ENCODE results near the gene RPS2. TPM values are rescaled to one million over a fixed set of nuclear protein-coding genes. Genes with fewer than 3 reads are reported as not detected.

The RPS2 gene
- total and polyA plus RNA-seq, 2 experiments from 2014 or later: 1,060 to 1,536 TPM

DNA sequence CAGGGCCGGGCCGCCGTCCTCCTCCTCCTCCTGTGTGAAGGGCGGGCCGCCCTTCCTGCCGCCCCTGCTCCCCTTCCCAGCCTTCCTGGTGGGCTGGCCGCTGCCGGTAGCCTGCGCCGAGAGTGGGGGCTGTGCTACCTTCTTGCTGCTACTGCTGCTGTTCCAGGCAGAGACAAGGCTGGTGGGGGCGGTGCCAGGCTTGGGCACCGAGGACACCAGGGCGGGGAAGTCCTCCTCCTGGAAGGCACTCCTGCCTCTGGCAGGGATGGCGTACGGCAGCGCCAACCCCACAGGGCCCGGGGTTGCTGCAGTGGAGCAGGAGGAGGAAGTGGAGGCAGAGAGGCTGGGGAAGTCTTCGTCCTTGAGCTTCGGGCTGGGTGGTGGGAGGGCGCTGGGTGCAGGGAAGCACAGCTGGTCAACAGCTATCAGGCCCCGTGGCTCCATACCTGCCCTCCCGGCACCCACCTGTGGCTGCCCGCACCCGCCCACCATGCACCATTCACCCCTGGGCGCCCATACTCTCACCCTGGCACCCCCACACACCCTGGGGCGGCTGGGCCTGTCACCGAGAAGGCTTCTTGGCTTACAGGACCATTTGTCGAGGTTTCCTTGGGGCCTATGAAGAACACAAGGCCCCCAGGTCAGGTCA lies 35.4 kb upstream of the RPS2 start:
- H3K4me1 ChIP-seq (ENCODE audit: insufficient read depth): peaks cover 27% of the 10 kb centered on the region
- in situ Hi-C loops (cut with MboI): no loop called here
- TF ChIP-seq EZH2 (IDR thresholded peaks at IDR 0.05; ENCODE audit: insufficient read depth, poor library complexity, severe bottlenecking) (no peak), EZH2phosphoT487 (IDR thresholded peaks at IDR 0.05; ENCODE audit: insufficient read depth, low read depth) (no peak)
- H3K36me3 ChIP-seq (ENCODE audit: low read depth): peaks cover 20% of the 10 kb centered on the region
- H3K27ac ChIP-seq: no peak overlapping the region
- H3K4me2 ChIP-seq (ENCODE audit: unreplicated experiment): no peak overlapping the region
- no peaks in the 10 kb centered on the region for H3K9me3 ChIP-seq (ENCODE audit: low read depth)
- no peak overlapping the region for H3K4me3 ChIP-seq
- H3F3A ChIP-seq (ENCODE audit: insufficient read depth): peaks cover 36% of the 10 kb centered on the region
- DNase-seq: no peak
- H4K20me1 ChIP-seq (ENCODE audit: insufficient read depth): peaks cover 5% of the 10 kb centered on the region; the same call in 1 of the 2 replicates
- 92% methylated on average over 22 to 28 of the region's 28 CpGs for WGBS, 2 experiments (ENCODE audit: low coverage in 1 of 2, low lambda C conversion rate in 2 of 2, missing lambda C conversion rate in 2 of 2)
- no peak overlapping the region for H2AFZ ChIP-seq
- H3K9ac ChIP-seq: no peak overlapping the region
- no peaks in the 10 kb centered on the region for H3K27me3 ChIP-seq (replicated peaks; ENCODE audit: insufficient read depth)
- H3K79me2 ChIP-seq (ENCODE audit: insufficient read depth): peaks cover 50% of the 10 kb centered on the region
- H3K9me2 ChIP-seq (ENCODE audit: insufficient read depth): no peaks in the 10 kb centered on the region

GRCh38 chr16:1998852-1999801 lies 34.5 kb upstream of the RPS2 start:
- H3K27me3 ChIP-seq (replicated peaks; ENCODE audit: insufficient read depth): no peaks in the 10 kb centered on the region
- H3K79me2 ChIP-seq (ENCODE audit: insufficient read depth): peaks cover 41% of the 10 kb centered on the region
- no peaks in the 10 kb centered on the region for H3K9me2 ChIP-seq (ENCODE audit: insufficient read depth)
- no peaks in the 10 kb centered on the region for H3K9me3 ChIP-seq (ENCODE audit: low read depth)
- no peak overlapping the region for H3K9ac ChIP-seq
- in situ Hi-C loops (cut with MboI): no loop called here
- peaks cover 27% of the 10 kb centered on the region for H3K4me1 ChIP-seq (ENCODE audit: insufficient read depth)
- H2AFZ ChIP-seq: no peak overlapping the region
- DNase-seq: no peak
- H3K4me3 ChIP-seq: no peak overlapping the region
- WGBS, 2 experiments (ENCODE audit: low coverage in 1 of 2, low lambda C conversion rate in 2 of 2, missing lambda C conversion rate in 2 of 2): 97 to 100% methylated on average over 11 to 39 of the region's 39 CpGs
- H3K4me2 ChIP-seq (ENCODE audit: unreplicated experiment): no peak overlapping the region
- TF ChIP-seq EZH2phosphoT487 (IDR thresholded peaks at IDR 0.05; ENCODE audit: insufficient read depth, low read depth) (no peak), EZH2 (IDR thresholded peaks at IDR 0.05; ENCODE audit: insufficient read depth, poor library complexity, severe bottlenecking) (no peak)
- peaks cover 37% of the 10 kb centered on the region for H3F3A ChIP-seq (ENCODE audit: insufficient read depth)
- H3K27ac ChIP-seq: no peak overlapping the region
- no peaks in the 10 kb centered on the region; the same call in 1 of the 2 replicates for H4K20me1 ChIP-seq (ENCODE audit: insufficient read depth)
- H3K36me3 ChIP-seq (ENCODE audit: low read depth): peaks cover 20% of the 10 kb centered on the region

DNA sequence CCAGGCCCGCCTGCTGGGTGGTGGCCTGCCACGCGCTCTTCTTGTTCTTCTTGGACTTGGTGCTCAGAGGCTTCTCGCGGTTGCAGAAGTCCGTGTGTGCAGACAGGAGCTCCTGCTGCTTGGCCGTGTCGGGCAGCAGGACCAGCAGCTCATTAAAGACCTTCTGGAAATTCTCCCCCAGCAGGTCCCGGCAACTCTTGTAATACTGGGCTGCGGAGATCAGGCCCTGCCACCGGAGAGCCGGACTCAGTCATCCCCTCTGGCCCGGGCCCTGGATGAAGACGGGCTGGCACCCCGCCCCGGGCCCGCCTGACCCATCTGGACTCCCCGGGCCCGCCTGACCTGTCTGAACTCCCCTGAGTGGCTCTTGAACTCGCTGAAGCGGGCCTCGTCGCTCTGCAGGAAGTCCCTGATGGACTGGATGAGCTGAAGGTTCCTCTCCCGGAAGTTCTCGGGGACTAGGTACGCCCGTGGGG lies 33.8 kb upstream of the RPS2 start:
- Histone ChIP-seq H3K36me3 (ENCODE audit: low read depth) (peaks cover 20% of the 10 kb centered on the region), H4K20me1 (ENCODE audit: insufficient read depth) (no peaks in the 10 kb centered on the region; the same call in 1 of the 2 replicates), H3F3A (ENCODE audit: insufficient read depth) (peaks cover 43% of the 10 kb centered on the region), H3K9ac (peak overlapping the region; percentile 44), H3K9me2 (ENCODE audit: insufficient read depth) (no peaks in the 10 kb centered on the region), H2AFZ (no peak overlapping the region), H3K79me2 (ENCODE audit: insufficient read depth) (peaks cover 34% of the 10 kb centered on the region), H3K4me2 (ENCODE audit: unreplicated experiment) (no peak overlapping the region), H3K4me1 (ENCODE audit: insufficient read depth) (peaks cover 24% of the 10 kb centered on the region), H3K27me3 (replicated peaks; ENCODE audit: insufficient read depth) (no peaks in the 10 kb centered on the region), H3K27ac (peak overlapping the region; percentile 67), H3K9me3 (ENCODE audit: low read depth) (no peaks in the 10 kb centered on the region), H3K4me3 (no peak overlapping the region)
- no peak for DNase-seq
- TF ChIP-seq EZH2phosphoT487 (IDR thresholded peaks at IDR 0.05; ENCODE audit: insufficient read depth, low read depth) (no peak), EZH2 (IDR thresholded peaks at IDR 0.05; ENCODE audit: insufficient read depth, poor library complexity, severe bottlenecking) (no peak)
- in situ Hi-C loops (cut with MboI): no loop called here
- WGBS, 2 experiments (ENCODE audit: low coverage in 1 of 2, low lambda C conversion rate in 2 of 2, missing lambda C conversion rate in 2 of 2): 79 to 86% methylated on average over 24 to 27 of the region's 27 CpGs

Measured in GM23248 (cell line).